ENCODE measurements around the gene SLC10A1.
"Not testable (repeated sequence)": the region's sequence is repeated elsewhere in the genome, so short reads cannot be mapped to it uniquely, and the experiment has no call there.

The SLC10A1 gene

DNA sequence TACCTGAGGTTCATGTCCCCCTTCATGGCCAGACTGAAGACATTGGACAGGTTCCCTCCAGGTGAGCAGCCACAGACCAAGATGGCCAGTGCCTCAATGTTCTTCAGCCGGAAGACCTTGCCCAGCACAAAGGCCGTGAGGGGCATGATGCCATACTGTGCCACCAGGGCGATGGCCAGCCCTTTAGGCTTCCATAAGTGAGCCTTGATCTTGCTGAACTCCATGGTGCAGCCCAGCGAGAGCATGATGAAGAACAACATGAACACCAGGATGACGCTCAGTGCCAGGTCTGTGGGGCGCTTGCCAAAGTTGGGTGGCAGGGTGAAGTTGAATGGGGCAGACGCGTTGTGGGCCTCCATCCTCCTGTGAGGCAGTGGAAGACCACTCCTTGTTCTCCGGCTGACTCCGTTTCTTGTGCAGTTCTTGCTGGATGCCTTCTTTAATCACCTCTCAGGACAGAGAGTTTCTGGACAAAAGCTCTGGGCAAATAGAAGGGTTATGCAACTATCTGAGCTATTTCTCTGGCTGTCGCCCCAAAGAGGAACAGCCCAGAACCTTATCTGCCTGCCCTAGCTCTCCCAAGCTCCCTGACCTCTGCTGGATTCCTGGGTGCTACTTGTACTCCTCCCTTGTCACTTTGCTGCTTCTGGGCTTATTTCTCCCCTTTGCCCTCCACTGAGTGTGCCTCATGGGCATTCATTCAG lies at the start of gene SLC10A1:
TSS of gene SLC10A1 (minus strand) at position 445 of the 704 bp plus-strand sequence. CDS start at position 359, 86 bp downstream.
- no peak for DNase-seq

DNA sequence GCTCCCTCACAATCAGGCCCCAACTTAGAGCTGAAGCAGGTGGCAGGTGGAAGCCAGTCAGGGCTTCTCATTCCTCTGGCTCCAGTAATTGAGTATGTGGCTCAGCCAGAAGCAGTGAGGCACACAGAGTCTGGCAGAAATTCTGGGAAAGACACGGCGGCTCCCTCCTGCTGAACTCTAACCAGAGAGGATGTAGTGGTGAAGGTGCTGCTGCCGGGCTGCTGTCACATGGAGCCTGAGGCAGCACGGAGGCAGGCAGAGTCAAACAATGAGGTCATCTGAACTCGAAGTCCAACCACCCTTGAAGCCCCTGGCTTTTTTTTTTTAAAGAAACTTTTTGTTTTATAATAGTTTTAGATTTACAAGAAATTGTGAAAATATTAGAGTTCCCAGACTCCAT lies 48.7 kb upstream of the SLC10A1 start:
- no peak for DNase-seq

- DNase-seq, result no peak
Observed at GRCh38 chr14:69845050-69845581, 48.1 kb upstream of the SLC10A1 start.

DNA sequence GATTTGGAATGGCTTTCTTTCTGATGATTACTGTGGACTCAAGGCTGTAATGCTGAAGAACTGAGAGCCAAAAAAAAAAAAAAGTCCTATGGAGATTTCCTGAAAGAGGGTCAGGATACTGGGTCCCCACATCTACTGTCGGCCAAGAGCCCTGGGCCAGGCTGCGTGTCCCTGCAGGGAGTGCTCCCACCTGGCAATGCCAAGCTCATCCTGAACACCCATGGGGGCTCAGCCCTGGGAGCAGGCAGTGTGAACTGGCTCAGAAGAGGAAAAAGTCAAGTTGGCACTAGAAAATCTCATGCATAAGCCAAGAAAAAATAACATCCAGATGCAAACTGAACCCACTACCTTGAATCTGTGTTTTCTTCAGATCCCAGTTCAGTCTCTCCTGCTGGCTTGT lies 47.1 kb upstream of the SLC10A1 start:
- DNase-seq, result no peak

DNA sequence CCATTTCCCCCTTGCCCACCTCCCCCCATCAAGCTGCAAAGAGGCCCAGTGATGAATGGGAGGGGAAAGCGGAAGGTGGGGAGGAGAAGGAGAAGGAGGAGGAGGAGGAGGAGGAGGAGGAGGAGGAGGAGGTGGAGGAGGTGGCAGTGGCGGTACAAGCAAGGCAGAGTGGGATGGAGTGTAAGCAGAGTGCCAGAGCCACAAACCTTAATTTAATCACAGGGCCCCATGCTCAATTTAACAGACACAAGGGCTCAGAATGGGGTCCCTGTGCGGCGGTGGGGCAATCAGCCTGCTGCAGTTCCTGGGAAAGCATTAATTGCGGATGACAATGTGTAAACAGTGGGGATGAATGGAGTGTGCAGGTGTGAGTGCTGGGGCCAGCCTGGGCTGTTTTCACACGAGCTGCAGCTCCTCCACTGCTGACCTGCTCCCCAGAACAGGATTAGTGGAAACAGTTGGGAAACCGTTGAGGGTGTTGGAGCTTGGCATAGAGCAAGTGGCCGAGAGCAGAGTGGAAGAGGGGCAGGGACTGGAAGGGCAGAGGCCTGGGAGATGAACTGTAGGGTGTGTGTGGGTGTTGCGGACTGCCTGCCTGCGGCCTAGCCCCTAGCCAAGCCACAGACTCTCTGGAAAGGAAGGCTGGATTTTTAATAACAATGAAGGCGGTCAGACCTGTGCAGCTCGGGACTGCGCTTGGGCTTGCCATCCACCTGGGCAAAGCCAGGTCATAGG lies 45.8 kb upstream of the SLC10A1 start:
- DNase-seq, result no peak

- DNase-seq, result no peak
Observed at GRCh38 chr14:69841656-69842055, 44.6 kb upstream of the SLC10A1 start.

- DNase-seq, result no peak
Observed at GRCh38 chr14:69839661-69840060, 42.6 kb upstream of the SLC10A1 start.

- no peak for DNase-seq
Observed at GRCh38 chr14:69838881-69839416, 41.9 kb upstream of the SLC10A1 start.

- DNase-seq, result no peak
Observed at GRCh38 chr14:69828879-69829278, 31.8 kb upstream of the SLC10A1 start.

GRCh38 chr14:69828354-69828753 lies 31.3 kb upstream of the SLC10A1 start:
- no peak for DNase-seq

DNA sequence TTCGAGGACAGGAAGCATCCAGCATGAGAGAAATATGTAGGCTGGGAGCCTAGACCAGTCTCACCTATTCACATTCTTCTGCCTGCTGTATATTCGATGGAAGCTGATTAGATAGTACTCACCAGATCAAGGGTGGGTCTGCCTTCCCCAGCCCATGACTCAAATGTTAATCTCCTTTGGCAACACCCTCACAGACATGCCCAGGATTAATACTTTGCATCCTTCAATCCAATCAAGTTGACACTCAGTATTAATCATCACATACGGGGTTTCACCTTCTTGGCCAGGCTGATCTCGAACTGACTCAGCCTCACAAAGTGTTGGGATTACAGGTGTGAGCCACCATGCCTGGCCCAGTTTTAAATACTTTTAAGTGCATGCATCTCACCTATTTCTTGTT lies 30.5 kb upstream of the SLC10A1 start:
- DNase-seq, result no peak

- no peak for DNase-seq
Observed at GRCh38 chr14:69822456-69822855, 25.4 kb upstream of the SLC10A1 start.

GRCh38 chr14:69820991-69821390 lies 23.9 kb upstream of the SLC10A1 start:
- no peak for DNase-seq

DNA sequence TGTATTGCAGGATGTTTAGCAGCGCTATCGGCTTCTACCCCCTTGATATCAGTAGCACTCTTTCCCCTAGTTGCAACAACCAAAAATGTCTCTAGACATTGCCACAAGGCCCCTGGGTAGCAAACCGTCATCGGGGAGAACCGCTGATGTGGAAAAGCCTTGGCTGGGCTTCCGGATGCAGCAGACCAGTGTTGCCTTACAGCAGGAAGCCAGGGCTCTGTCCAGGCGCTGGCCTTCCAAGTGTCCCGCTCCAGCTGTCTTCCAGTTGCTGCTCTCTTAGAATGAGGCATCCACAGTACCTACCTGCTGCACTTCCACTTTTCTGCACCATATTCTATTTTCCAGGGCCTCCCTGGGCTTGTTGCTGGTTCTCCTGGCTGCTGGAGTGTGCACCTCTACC lies 22.6 kb upstream of the SLC10A1 start:
- DNase-seq, result no peak

GRCh38 chr14:69818758-69819191 lies 21.7 kb upstream of the SLC10A1 start:
- DNase-seq, result peak; percentile 76

DNA sequence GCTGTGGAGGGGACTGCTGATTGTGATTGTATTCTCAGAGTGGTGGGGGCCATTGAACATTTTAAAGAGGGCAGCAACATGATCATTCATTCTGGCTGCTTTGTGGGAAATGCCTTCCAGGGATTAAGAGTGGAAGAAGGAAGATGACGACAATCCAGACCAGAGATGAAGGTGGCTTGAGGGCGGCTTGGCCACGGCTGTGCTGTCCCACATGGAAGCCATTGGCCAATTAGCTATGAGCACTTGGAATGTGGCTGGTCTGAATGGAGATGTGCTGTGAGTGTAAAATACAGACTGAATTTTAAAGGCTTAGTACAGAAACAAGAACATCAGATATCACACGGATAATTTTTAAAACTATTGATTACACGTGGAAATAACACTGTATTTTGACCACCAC lies 19.2 kb upstream of the SLC10A1 start:
- DNase-seq, result no peak

DNA sequence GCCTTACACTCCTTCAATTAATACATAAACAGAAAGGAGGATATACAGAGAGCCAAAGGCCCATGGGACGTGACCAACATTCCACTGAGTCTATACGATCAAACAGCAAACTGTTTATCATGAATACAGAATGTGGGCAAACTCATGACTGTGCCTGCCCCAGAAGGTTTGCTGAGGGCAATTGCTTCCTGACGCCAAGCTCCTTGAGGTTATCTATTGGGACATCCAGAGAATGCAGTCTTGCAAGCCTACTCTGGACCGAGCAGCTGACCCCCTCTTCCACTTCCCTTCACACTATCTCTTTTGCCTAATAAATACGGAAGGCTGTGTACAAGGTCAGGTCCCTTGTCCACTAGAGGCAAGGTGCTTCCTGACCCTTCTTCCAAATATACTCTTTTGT lies 18.5 kb upstream of the SLC10A1 start:
- DNase-seq, result no peak

DNA sequence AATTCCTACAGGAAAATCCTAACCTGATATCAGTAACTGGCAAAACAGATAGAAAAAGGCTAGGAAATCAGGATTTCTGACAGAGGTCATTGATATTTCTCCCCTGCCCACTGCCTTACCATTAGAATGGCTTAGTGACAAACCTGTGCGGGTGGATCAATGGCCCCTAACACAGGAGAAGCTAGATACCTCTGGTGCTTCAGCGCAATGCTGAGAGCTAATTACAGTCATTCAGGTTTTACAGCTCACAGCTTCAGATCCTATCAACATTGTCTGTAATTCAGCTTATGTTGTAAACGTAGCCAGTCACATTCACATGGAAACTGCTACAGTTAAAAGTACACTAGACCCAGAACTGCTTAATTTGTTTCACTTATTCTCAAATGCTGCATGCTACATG lies 17.4 kb upstream of the SLC10A1 start:
- DNase-seq, result no peak

GRCh38 chr14:69813346-69813745 lies 16.3 kb upstream of the SLC10A1 start:
- not testable (repeated sequence) for DNase-seq

- no peak for DNase-seq
Observed at GRCh38 chr14:69812711-69813110, 15.7 kb upstream of the SLC10A1 start.

GRCh38 chr14:69811868-69812252 lies 14.8 kb upstream of the SLC10A1 start:
- DNase-seq, result no peak

- DNase-seq, result no peak
Observed at GRCh38 chr14:69811227-69811867, 14.3 kb upstream of the SLC10A1 start.
